OCI-LY1 (cell line): ENCODE measurements around the gene MAPKAPK3.

Experiments
- H2AFZ ChIP-seq: fragments of 200-600 bp; sonication (generic), shearing (Covaris generic); 2 replicates; pipeline ENCODE4 v1.6.0; 2014; ENCODE audit warnings: antibody characterized with exemption, mild to moderate bottlenecking, low read length
- H3F3A ChIP-seq: fragments of 200-600 bp; sonication (generic), shearing (Covaris generic); 2 replicates; pipeline ENCODE4 v1.6.0; 2014; ENCODE audit warnings: mild to moderate bottlenecking, antibody characterized with exemption, low read length, moderate library complexity; ENCODE audit not compliant: insufficient read depth
- H3K27ac ChIP-seq: fragments of 200-600 bp; sonication (generic); 2 replicates; pipeline ENCODE4 v1.5.1; 2014; ENCODE audit warnings: low read length, mixed run types, mild to moderate bottlenecking, low read depth; ENCODE audit not compliant: poor library complexity, severe bottlenecking
- H3K27me3 ChIP-seq: fragments of 200-600 bp; sonication (generic); 2 replicates; pipeline ENCODE4 v1.6.0; 2014; ENCODE audit warnings: antibody characterized with exemption, mild to moderate bottlenecking, low read length, moderate library complexity; ENCODE audit not compliant: insufficient read depth
- H3K36me3 ChIP-seq: fragments of 200-600 bp; sonication (generic); 2 replicates; pipeline ENCODE4 v1.6.1; 2014; ENCODE audit warnings: mild to moderate bottlenecking, antibody characterized with exemption, low read length, moderate library complexity, mixed read lengths; ENCODE audit not compliant: insufficient read depth
- H3K4me1 ChIP-seq: fragments of 200-600 bp; sonication (generic); 2 replicates; pipeline ENCODE4 v1.5.1; 2014; ENCODE audit warnings: mild to moderate bottlenecking, low read length, moderate library complexity; ENCODE audit not compliant: insufficient read depth, severe bottlenecking
- H3K4me2 ChIP-seq: fragments of 200-600 bp; sonication (generic), shearing (Covaris generic); 2 replicates; pipeline ENCODE4 v1.6.1; 2014; ENCODE audit warnings: low read length
- H3K4me3 ChIP-seq: fragments of 200-600 bp; sonication (generic); 2 replicates; pipeline ENCODE4 v1.5.1; 2014; ENCODE audit warnings: low read length, low read depth, mild to moderate bottlenecking, mixed read lengths; ENCODE audit not compliant: poor library complexity, severe bottlenecking
- H3K79me2 ChIP-seq: fragments of 200-600 bp; shearing (Covaris generic); 2 replicates; pipeline ENCODE4 v1.6.1; 2016; ENCODE audit warnings: mixed run types, low read length, mixed read lengths; ENCODE audit not compliant: insufficient read depth
- H3K9ac ChIP-seq: fragments of 200-600 bp; sonication (generic), shearing (Covaris generic); 2 replicates; pipeline ENCODE4 v1.6.1; 2014; ENCODE audit warnings: mild to moderate bottlenecking, low read length, mixed read lengths
- H3K9me2 ChIP-seq: fragments of 200-600 bp; sonication (generic), shearing (Covaris generic); 2 replicates; pipeline ENCODE4 v1.6.1; 2014; ENCODE audit warnings: low read depth, mild to moderate bottlenecking, low read length, mixed read lengths
- H3K9me3 ChIP-seq: fragments of 200-600 bp; shearing (Covaris generic); 2 replicates; pipeline ENCODE4 v1.6.1; 2014; ENCODE audit warnings: low read length, mixed read lengths
- H4K20me1 ChIP-seq: fragments of 200-600 bp; sonication (generic), shearing (Covaris generic); 2 replicates; pipeline ENCODE4 v1.6.0; 2016; ENCODE audit warnings: mild to moderate bottlenecking, low read length; ENCODE audit not compliant: insufficient read depth
- CTCF ChIP-seq: fragments of 200-600 bp; sonication (generic), shearing (Covaris generic); IDR thresholded peaks from 2 replicates; pipeline ENCODE4 v1.5.1; 2017; ENCODE audit warnings: mild to moderate bottlenecking, antibody characterized with exemption, low read length, moderate library complexity, mixed read lengths
- EZH2 ChIP-seq: fragments of 200-600 bp; sonication (generic), shearing (Covaris generic); IDR thresholded peaks from 2 replicates; pipeline ENCODE4 v1.8.0; 2017; ENCODE audit warnings: borderline replicate concordance, mixed run types, mild to moderate bottlenecking, antibody characterized with exemption, low read length, moderate library complexity, mixed read lengths

MAPKAPK3 gene

GRCh38 chr3:50607271-50608091 lies 9.5 kb upstream of the MAPKAPK3 start:
- H3K36me3 ChIP-seq = no peaks in the 10 kb centered on the region

GRCh38 chr3:50608278-50608677 lies 8.7 kb upstream of the MAPKAPK3 start:
- no peaks in the 10 kb centered on the region for H4K20me1 ChIP-seq
- no peak overlapping the region for H2AFZ ChIP-seq
- H3K27ac ChIP-seq = no peak overlapping the region
- H3K4me2 ChIP-seq = no peak overlapping the region
- no peaks in the 10 kb centered on the region for H3K9me2 ChIP-seq
- no peaks in the 10 kb centered on the region for H3F3A ChIP-seq
- H3K9me3 ChIP-seq = no peaks in the 10 kb centered on the region
- no peaks in the 10 kb centered on the region for H3K79me2 ChIP-seq
- H3K4me1 ChIP-seq = peaks cover 9% of the 10 kb centered on the region
- H3K36me3 ChIP-seq = no peaks in the 10 kb centered on the region
- H3K27me3 ChIP-seq = peaks cover 10% of the 10 kb centered on the region; the same call in 1 of the 2 replicates
- H3K4me3 ChIP-seq = no peak overlapping the region
- no peak for TF ChIP-seq EZH2
- no peak for TF ChIP-seq CTCF
- no peak overlapping the region for H3K9ac ChIP-seq

More at GRCh38 chr3:50607271-50608091, 9.5 kb upstream of the MAPKAPK3 start:
- TF ChIP-seq CTCF = no peak
- H3K4me2 ChIP-seq = no peak overlapping the region
- no peaks in the 10 kb centered on the region for H4K20me1 ChIP-seq
- no peak overlapping the region for H3K9ac ChIP-seq
- peaks cover 9% of the 10 kb centered on the region for H3K4me1 ChIP-seq
- no peak overlapping the region for H3K4me3 ChIP-seq
- H3K9me2 ChIP-seq = no peaks in the 10 kb centered on the region
- H3K27me3 ChIP-seq = peaks cover 10% of the 10 kb centered on the region; the same call in 1 of the 2 replicates
- no peak overlapping the region for H3K27ac ChIP-seq
- H3K9me3 ChIP-seq = no peaks in the 10 kb centered on the region
- H2AFZ ChIP-seq = no peak overlapping the region
- no peaks in the 10 kb centered on the region for H3F3A ChIP-seq
- H3K79me2 ChIP-seq = no peaks in the 10 kb centered on the region

- Histone ChIP-seq H3K36me3 (no peaks in the 10 kb centered on the region), H3K27me3 (peaks cover 10% of the 10 kb centered on the region; the same call in 1 of the 2 replicates), H3K4me2 (no peak overlapping the region), H3K79me2 (no peaks in the 10 kb centered on the region), H4K20me1 (no peaks in the 10 kb centered on the region), H2AFZ (no peak overlapping the region), H3K9ac (no peak overlapping the region), H3K9me2 (no peaks in the 10 kb centered on the region), H3K9me3 (no peaks in the 10 kb centered on the region), H3F3A (no peaks in the 10 kb centered on the region), H3K27ac (no peak overlapping the region), H3K4me3 (no peak overlapping the region), H3K4me1 (peaks cover 9% of the 10 kb centered on the region)
- no peak for TF ChIP-seq EZH2
- no peak for TF ChIP-seq CTCF
Observed at GRCh38 chr3:50609071-50609762, 7.7 kb upstream of the MAPKAPK3 start.
